Panc1 (cell line): Measurements from ENCODE around the gene CD6.

Experiments
- POLR2AphosphoS5 ChIP-seq: IDR thresholded peaks from 2 replicates; pipeline ENCODE4 v1.6.1; 2012; ENCODE audit warnings: mild to moderate bottlenecking, low read depth, low read length, moderate library complexity
- TF ChIP-seq, protein P1 (sequence below): fragments of 450-650 bp; IDR thresholded peaks from 2 replicates; pipeline ENCODE4 v1.5.1; 2017; ENCODE audit warnings: mild to moderate bottlenecking
- TF ChIP-seq, protein P2 (sequence below), 2 experiments: IDR thresholded peaks; 2 replicates each; pipeline ENCODE4 v1.6.1; 2011 to 2012; ENCODE audit warnings: low read depth in 2 of 2, control low read depth in 1 of 2, low read length in 1 of 2, mild to moderate bottlenecking in 1 of 2, moderate library complexity in 1 of 2; ENCODE audit not compliant: insufficient read depth in 1 of 2

DNA sequence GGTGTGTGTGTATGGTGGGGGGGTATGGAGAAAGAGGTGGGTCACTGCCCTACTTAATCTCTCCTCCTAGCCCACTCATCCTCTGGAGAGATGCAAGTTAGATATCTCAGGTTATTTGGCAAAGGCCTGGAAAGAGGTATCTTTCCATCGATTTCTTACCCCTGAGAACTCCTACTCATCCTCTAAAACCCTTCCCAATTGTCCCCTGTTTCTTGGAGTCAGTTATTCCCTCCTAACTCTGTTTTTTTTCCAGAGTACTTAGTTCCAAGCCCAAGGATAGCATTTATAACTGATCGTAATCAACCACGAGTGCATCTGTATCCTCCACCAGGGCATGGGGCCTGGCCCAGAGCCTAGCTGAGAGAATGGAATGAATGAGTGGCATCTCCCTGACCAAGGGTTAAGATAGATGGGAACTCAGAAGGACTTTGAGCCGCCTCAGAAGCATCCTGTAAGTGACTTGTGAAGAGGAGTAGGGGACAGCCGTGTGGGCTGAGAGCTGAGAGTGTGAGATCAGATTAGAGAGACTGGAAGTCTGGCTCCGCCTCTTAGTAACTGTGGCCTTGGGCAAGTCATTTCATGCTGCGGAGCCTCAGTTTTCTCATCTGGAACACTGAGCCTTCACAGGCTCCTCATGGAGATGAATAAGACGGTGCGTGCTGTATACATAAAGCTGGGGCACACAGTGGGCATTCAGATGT lies 16.2 kb downstream of the CD6 start:
- TF ChIP-seq, protein P1, sequence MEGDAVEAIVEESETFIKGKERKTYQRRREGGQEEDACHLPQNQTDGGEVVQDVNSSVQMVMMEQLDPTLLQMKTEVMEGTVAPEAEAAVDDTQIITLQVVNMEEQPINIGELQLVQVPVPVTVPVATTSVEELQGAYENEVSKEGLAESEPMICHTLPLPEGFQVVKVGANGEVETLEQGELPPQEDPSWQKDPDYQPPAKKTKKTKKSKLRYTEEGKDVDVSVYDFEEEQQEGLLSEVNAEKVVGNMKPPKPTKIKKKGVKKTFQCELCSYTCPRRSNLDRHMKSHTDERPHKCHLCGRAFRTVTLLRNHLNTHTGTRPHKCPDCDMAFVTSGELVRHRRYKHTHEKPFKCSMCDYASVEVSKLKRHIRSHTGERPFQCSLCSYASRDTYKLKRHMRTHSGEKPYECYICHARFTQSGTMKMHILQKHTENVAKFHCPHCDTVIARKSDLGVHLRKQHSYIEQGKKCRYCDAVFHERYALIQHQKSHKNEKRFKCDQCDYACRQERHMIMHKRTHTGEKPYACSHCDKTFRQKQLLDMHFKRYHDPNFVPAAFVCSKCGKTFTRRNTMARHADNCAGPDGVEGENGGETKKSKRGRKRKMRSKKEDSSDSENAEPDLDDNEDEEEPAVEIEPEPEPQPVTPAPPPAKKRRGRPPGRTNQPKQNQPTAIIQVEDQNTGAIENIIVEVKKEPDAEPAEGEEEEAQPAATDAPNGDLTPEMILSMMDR = no peak
- TF ChIP-seq, protein P2, sequence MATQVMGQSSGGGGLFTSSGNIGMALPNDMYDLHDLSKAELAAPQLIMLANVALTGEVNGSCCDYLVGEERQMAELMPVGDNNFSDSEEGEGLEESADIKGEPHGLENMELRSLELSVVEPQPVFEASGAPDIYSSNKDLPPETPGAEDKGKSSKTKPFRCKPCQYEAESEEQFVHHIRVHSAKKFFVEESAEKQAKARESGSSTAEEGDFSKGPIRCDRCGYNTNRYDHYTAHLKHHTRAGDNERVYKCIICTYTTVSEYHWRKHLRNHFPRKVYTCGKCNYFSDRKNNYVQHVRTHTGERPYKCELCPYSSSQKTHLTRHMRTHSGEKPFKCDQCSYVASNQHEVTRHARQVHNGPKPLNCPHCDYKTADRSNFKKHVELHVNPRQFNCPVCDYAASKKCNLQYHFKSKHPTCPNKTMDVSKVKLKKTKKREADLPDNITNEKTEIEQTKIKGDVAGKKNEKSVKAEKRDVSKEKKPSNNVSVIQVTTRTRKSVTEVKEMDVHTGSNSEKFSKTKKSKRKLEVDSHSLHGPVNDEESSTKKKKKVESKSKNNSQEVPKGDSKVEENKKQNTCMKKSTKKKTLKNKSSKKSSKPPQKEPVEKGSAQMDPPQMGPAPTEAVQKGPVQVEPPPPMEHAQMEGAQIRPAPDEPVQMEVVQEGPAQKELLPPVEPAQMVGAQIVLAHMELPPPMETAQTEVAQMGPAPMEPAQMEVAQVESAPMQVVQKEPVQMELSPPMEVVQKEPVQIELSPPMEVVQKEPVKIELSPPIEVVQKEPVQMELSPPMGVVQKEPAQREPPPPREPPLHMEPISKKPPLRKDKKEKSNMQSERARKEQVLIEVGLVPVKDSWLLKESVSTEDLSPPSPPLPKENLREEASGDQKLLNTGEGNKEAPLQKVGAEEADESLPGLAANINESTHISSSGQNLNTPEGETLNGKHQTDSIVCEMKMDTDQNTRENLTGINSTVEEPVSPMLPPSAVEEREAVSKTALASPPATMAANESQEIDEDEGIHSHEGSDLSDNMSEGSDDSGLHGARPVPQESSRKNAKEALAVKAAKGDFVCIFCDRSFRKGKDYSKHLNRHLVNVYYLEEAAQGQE (IDR thresholded peaks at IDR 0.05; ENCODE audit: insufficient read depth in 1 of 2, low read depth in 2 of 2, low read length in 1 of 2) = no peak
- no peak for TF ChIP-seq POLR2AphosphoS5
